ENCODE data around the gene UBE2D1. TPM values are rescaled to one million over a fixed set of nuclear protein-coding genes. Genes with fewer than 3 reads are reported as not detected.
A peak's percentile ranks its signal among the peaks of the same experiment; 100 is the strongest.

The UBE2D1 gene
- total and polyA plus RNA-seq, 9 of the 15 experiments (the other 6 are each of a cell fraction or from before 2014, with no cell fraction given): 4.1 to 24.4 (median 12.3) TPM

DNA sequence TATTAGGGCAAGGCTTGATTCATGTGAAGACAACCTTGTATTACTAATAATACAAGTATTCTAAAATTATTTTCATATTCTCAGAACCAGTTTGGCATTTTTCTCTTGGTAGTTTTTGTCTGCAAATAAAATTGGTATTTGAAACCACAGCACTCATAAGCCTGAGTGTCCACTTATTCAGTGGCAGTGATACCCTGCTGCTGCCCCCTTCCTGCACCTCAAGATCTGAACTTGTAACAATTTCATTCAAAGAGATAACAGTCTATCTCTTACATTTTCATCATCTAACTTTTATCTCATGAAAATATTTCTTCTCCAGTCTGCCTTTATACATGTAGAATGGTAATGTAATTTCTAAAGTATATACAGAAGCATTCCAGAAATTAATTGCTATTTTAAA lies 59.7 kb downstream of the UBE2D1 start:
- Histone ChIP-seq H3K79me2 (ENCODE audit: control insufficient read depth, insufficient read depth, low read length) (peaks cover 27% of the 10 kb centered on the region), H2AFZ (ENCODE audit: low read depth, low read length) (no peak overlapping the region), H3K36me3 (ENCODE audit: control insufficient read depth, insufficient read depth, low read length) (peaks cover 87% of the 10 kb centered on the region), H3K4me1 (replicated peaks in 1 of 2; ENCODE audit: control insufficient read depth in 2 of 2, insufficient read depth in 2 of 2, low read length in 2 of 2) (no peaks in the 10 kb centered on the region), H3K4me3 (no peak overlapping the region), H3K27me3 (ENCODE audit: control insufficient read depth in 2 of 2, insufficient read depth in 2 of 2, low read length in 2 of 2) (no peaks in the 10 kb centered on the region), H3K9me3 (replicated peaks; ENCODE audit: control insufficient read depth, insufficient read depth, low read depth, low read length) (no peaks in the 10 kb centered on the region), H3K4me2 (ENCODE audit: insufficient read depth, low read length) (no peak overlapping the region), H3K9me1 (ENCODE audit: control insufficient read depth, insufficient read depth, low read length) (no peaks in the 10 kb centered on the region), H4K20me1 (replicated peaks; ENCODE audit: control insufficient read depth, insufficient read depth, low read length) (no peaks in the 10 kb centered on the region), H3K27ac (ENCODE audit: extremely low read depth, low read depth, low read length) (no peak overlapping the region), H3K9ac (ENCODE audit: insufficient read depth in 1 of 2, low read depth in 2 of 2, low read length in 2 of 2) (no peak overlapping the region)
- no peak for FAIRE-seq
- no TSS peak for BruUV-seq (replicated peaks)
- ChIA-PET CTCF (ENCODE audit: low intra/inter-chr PET ratio) (no interaction called here), POLR2A (interaction anchor here (4.2 kb wide), 1 partner anchor 9 kb away, joined by 22 read pairs; the partner anchor contains the start of gene TFAM)
- no peak for ATAC-seq
- intact Hi-C loops (cut with micrococcal nuclease) (no loop called here), in situ Hi-C loops (cut with MboI) (no loop called here)
- peak; percentile 95; the same call in 1 of the 2 replicates for TF ChIP-seq TFAM (CRISPR knock-in tag; conservative IDR thresholded peaks at IDR 0.05)
- no peak for TF ChIP-seq TRIM28 (IDR thresholded peaks at IDR 0.05)
- no peak for DNase-seq (ENCODE audit: extremely low read depth in 1 of 4, low spot score in 3 of 4)

- ATAC-seq (no peak), FAIRE-seq (no peak), DNase-seq (ENCODE audit: extremely low read depth in 1 of 4, low spot score in 3 of 4) (no peak)
- no peaks in the 10 kb centered on the region for H3K27me3 ChIP-seq (ENCODE audit: control insufficient read depth in 2 of 2, insufficient read depth in 2 of 2, low read length in 2 of 2)
- peaks cover 11% of the 10 kb centered on the region; the same call in 1 of the 3 replicates for H3K79me2 ChIP-seq (ENCODE audit: control insufficient read depth, insufficient read depth, low read length)
- H3K36me3 ChIP-seq (ENCODE audit: control insufficient read depth, insufficient read depth, low read length): peaks cover 74% of the 10 kb centered on the region
- H2AFZ ChIP-seq (ENCODE audit: low read depth, low read length): no peak overlapping the region
- TF ChIP-seq HES1 (IDR thresholded peaks at IDR 0.05; ENCODE audit: low read depth) (no peak), ZBTB40 (IDR thresholded peaks at IDR 0.05) (peak; percentile 29; the same call in 1 of the 2 replicates), ZBTB40 (CRISPR knock-in tag; IDR thresholded peaks at IDR 0.05) (no peak)
- BruUV-seq (replicated peaks): no TSS peak
- H3K4me2 ChIP-seq (ENCODE audit: insufficient read depth, low read length): no peak overlapping the region
- H3K9me1 ChIP-seq (ENCODE audit: control insufficient read depth, insufficient read depth, low read length): no peaks in the 10 kb centered on the region
- CTCF ChIA-PET (ENCODE audit: low intra/inter-chr PET ratio): no interaction called here
- H3K9ac ChIP-seq (ENCODE audit: insufficient read depth in 1 of 2, low read depth in 2 of 2, low read length in 2 of 2): no peak overlapping the region
- no peak overlapping the region for H3K4me3 ChIP-seq
- H4K20me1 ChIP-seq (replicated peaks; ENCODE audit: control insufficient read depth, insufficient read depth, low read length): no peaks in the 10 kb centered on the region
- H3K27ac ChIP-seq (ENCODE audit: extremely low read depth, low read depth, low read length): no peak overlapping the region
- no peaks in the 10 kb centered on the region for H3K9me3 ChIP-seq (replicated peaks; ENCODE audit: control insufficient read depth, insufficient read depth, low read depth, low read length)
- in situ Hi-C loops (cut with MboI) (no loop called here), intact Hi-C loops (cut with micrococcal nuclease) (no loop called here)
- H3K4me1 ChIP-seq (replicated peaks in 1 of 2; ENCODE audit: control insufficient read depth in 2 of 2, insufficient read depth in 2 of 2, low read length in 2 of 2): no peaks in the 10 kb centered on the region
- POLR2A ChIA-PET: interaction anchor here (1.0 to 4.2 kb wide), 3 partner anchors 10 to 17 kb away, joined by 3 to 22 read pairs (median 4); partner anchors contain the start of gene TFAM
Observed at GRCh38 chr10:58396057-58396456, 61.3 kb downstream of the UBE2D1 start.

All from K562 (cell line).